Measurements from ENCODE around the gene RAB30. TPM values are rescaled to one million over a fixed set of nuclear protein-coding genes. Genes with fewer than 3 reads are reported as not detected.

The RAB30 gene
- total and polyA plus RNA-seq, 9 of the 15 experiments (the other 6 are each of a cell fraction or from before 2014, with no cell fraction given), result 0.29 to 1.3 (median 1.0) TPM

DNA sequence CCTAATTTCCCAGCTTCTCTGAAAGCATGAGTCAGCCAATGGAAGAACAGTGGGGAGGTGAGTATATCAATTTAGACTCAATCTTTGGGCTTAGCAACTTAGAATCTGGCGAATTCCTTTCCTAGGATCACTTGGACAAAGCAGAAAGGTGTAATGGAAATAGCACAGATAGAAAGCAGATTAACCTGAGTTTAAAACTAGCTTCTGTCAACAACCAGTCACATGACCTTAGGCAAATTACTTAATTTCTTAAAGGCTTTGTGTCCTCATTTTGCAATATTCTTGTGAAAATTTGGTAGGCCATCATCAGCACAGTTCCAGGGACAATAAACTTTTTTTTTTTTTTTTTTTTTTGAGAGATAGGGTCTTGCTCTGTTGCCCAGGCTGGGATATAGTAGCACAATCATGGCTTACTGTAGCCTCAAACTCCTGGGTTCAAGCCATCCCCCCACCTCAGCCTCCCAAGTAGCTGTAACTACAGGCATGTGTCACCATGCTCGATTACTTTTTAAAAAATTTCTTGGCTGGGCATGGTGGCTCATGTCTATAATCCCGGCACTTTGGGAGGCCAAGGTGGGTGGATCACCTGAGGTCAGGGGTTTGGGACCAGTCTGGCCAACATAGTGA is 44.4 kb upstream of the RAB30 start:
- no peak overlapping the region for H3K27ac ChIP-seq (ENCODE audit: extremely low read depth, low read depth, low read length)
- CTCF ChIA-PET (ENCODE audit: low intra/inter-chr PET ratio), result no interaction called here
- WGBS (ENCODE audit: insufficient coverage, low coverage, missing lambda C conversion rate), result 59% methylated on average over 3 of the region's 3 CpGs
- no peak for FAIRE-seq
- no peak overlapping the region for H3K4me3 ChIP-seq
- H3K9ac ChIP-seq (ENCODE audit: insufficient read depth in 1 of 2, low read depth in 2 of 2, low read length in 2 of 2), result no peak overlapping the region
- ATAC-seq, result peak; percentile 7; the same call in 1 of the 3 replicates
- H2AFZ ChIP-seq (ENCODE audit: low read depth, low read length), result peak overlapping the region; percentile 77
- peak overlapping the region; percentile 21; the same call in 1 of the 2 replicates for H3K4me2 ChIP-seq (ENCODE audit: insufficient read depth, low read length)
- no peaks in the 10 kb centered on the region for H3K9me1 ChIP-seq (ENCODE audit: control insufficient read depth, insufficient read depth, low read length)
- DNase-seq (ENCODE audit: extremely low read depth in 1 of 4, low spot score in 3 of 4), result no peak
- no peaks in the 10 kb centered on the region for H4K20me1 ChIP-seq (replicated peaks; ENCODE audit: control insufficient read depth, insufficient read depth, low read length)
- H3K36me3 ChIP-seq (ENCODE audit: control insufficient read depth, insufficient read depth, low read length), result no peaks in the 10 kb centered on the region
- intact Hi-C loops (cut with micrococcal nuclease), result loop anchor here (2.0 kb wide), 1 partner anchor 41 kb away; the partner anchor contains the start of gene PCF11
- no peaks in the 10 kb centered on the region for H3K79me2 ChIP-seq (ENCODE audit: control insufficient read depth, insufficient read depth, low read length)
- TF ChIP-seq SMAD3 (CRISPR knock-in tag; conservative IDR thresholded peaks at IDR 0.05), result no peak
- TF ChIP-seq, protein P1, sequence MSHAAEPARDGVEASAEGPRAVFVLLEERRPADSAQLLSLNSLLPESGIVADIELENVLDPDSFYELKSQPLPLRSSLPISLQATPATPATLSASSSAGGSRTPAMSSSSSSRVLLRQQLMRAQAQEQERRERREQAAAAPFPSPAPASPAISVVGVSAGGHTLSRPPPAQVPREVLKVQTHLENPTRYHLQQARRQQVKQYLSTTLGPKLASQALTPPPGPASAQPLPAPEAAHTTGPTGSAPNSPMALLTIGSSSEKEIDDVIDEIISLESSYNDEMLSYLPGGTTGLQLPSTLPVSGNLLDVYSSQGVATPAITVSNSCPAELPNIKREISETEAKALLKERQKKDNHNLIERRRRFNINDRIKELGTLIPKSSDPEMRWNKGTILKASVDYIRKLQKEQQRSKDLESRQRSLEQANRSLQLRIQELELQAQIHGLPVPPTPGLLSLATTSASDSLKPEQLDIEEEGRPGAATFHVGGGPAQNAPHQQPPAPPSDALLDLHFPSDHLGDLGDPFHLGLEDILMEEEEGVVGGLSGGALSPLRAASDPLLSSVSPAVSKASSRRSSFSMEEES (CRISPR knock-in tag; IDR thresholded peaks at IDR 0.05), result peak; percentile 80
- TF ChIP-seq RFX7 (CRISPR knock-in tag; IDR thresholded peaks at IDR 0.05), result no peak
- TF ChIP-seq CREM (IDR thresholded peaks at IDR 0.05; ENCODE audit: low read depth), result no peak
- TF ChIP-seq, protein P2, sequence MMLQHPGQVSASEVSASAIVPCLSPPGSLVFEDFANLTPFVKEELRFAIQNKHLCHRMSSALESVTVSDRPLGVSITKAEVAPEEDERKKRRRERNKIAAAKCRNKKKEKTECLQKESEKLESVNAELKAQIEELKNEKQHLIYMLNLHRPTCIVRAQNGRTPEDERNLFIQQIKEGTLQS (IDR thresholded peaks at IDR 0.05), result 0 out of 2 replicates have a peak, but pooled peaks have one; percentile 14
- TF ChIP-seq, protein P2 (CRISPR knock-in tag; conservative IDR thresholded peaks at IDR 0.05), result no peak
- peak; percentile 32 for TF ChIP-seq RBM25 (IDR thresholded peaks at IDR 0.05; ENCODE audit: low read depth, low read length, severe bottlenecking)
- TF ChIP-seq, protein P3, sequence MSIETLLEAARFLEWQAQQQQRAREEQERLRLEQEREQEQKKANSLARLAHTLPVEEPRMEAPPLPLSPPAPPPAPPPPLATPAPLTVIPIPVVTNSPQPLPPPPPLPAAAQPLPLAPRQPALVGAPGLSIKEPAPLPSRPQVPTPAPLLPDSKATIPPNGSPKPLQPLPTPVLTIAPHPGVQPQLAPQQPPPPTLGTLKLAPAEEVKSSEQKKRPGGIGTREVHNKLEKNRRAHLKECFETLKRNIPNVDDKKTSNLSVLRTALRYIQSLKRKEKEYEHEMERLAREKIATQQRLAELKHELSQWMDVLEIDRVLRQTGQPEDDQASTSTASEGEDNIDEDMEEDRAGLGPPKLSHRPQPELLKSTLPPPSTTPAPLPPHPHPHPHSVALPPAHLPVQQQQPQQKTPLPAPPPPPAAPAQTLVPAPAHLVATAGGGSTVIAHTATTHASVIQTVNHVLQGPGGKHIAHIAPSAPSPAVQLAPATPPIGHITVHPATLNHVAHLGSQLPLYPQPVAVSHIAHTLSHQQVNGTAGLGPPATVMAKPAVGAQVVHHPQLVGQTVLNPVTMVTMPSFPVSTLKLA (conservative IDR thresholded peaks at IDR 0.05), result no peak
- TF ChIP-seq ZNF41 (CRISPR knock-in tag; conservative IDR thresholded peaks at IDR 0.05), result no peak
- TF ChIP-seq RAD51 (IDR thresholded peaks at IDR 0.05; ENCODE audit: borderline replicate concordance, low read depth), result peak; percentile 27; the same call in 1 of the 2 replicates
- no peak for TF ChIP-seq RHOXF2B (CRISPR knock-in tag; conservative IDR thresholded peaks at IDR 0.05)
- TF ChIP-seq PTTG1 (tag; IDR thresholded peaks at IDR 0.05; ENCODE audit: low read depth), result no peak
- TF ChIP-seq ZNF121 (CRISPR knock-in tag; conservative IDR thresholded peaks at IDR 0.05), result peak; percentile 83
- no peak for TF ChIP-seq NFE2 (IDR thresholded peaks at IDR 0.05; ENCODE audit: low read depth)
- no peak for TF ChIP-seq BHLHE40 (IDR thresholded peaks at IDR 0.05; ENCODE audit: low read length)
- H3K4me1 ChIP-seq (replicated peaks in 1 of 2; ENCODE audit: control insufficient read depth in 2 of 2, insufficient read depth in 2 of 2, low read length in 2 of 2), result peaks cover 0 to 6% of the 10 kb centered on the region in 2 experiments; a peak in 2 of 5 replicates
- POLR2A ChIA-PET, result interaction anchor here (1.0 kb wide), 1 partner anchor 16 kb away, joined by 3 read pairs; no protein-coding TSS in a partner anchor
- H3K9me3 ChIP-seq (replicated peaks; ENCODE audit: control insufficient read depth, insufficient read depth, low read depth, low read length), result no peaks in the 10 kb centered on the region
- H3K27me3 ChIP-seq (ENCODE audit: control insufficient read depth in 2 of 2, insufficient read depth in 2 of 2, low read length in 2 of 2), result no peaks in the 10 kb centered on the region
- no TSS peak for BruUV-seq (replicated peaks)
- in situ Hi-C loops (cut with MboI), result no loop called here
